OCI-LY7 (cell line): ENCODE data around the gene CRYGN. TPM values are rescaled to one million over a fixed set of nuclear protein-coding genes. Genes with fewer than 3 reads are reported as not detected.

Experiments used
- BruUV-seq: library from RNA; stranded (reverse); fragments of 400-500 nt; replicated peaks from 2 replicates; lab custom pipeline; 2021; lab: Mats Ljungman, UMichigan
- CTCF ChIA-PET: fragments of 300-600 bp; sonication (Branson Sonifier 250); formaldehyde crosslinking; loops from one replicate; lab custom pipeline; 2022; ENCODE audit warnings: antibody characterized with exemption; ENCODE audit not compliant: unreplicated experiment; lab: Charles Lee
- POLR2A ChIA-PET: fragments of 300-600 bp; sonication (Branson Sonifier 250); formaldehyde crosslinking; loops from one replicate; lab custom pipeline; 2022; ENCODE audit warnings: antibody characterized with exemption; lab: Charles Lee
- DNase-seq: peaks from one replicate; pipeline ENCODE4 v3.0.0-alpha.2; 2015; ENCODE audit warnings: low spot score
- H2AFZ ChIP-seq: fragments of 200-600 bp; sonication (generic), shearing (Covaris generic); 2 replicates; pipeline ENCODE4 v1.6.1; 2014; ENCODE audit warnings: mild to moderate bottlenecking, antibody characterized with exemption, low read length, moderate library complexity
- H3K27ac ChIP-seq: fragments of 200-600 bp; sonication (generic); 2 replicates; pipeline ENCODE4 v1.5.1; 2014; ENCODE audit warnings: mixed run types, low read depth, mild to moderate bottlenecking, moderate library complexity, low read length, inconsistent platforms; ENCODE audit not compliant: poor library complexity, severe bottlenecking
- H3K36me3 ChIP-seq: fragments of 200-600 bp; sonication (generic); 2 replicates; pipeline ENCODE4 v1.6.1; 2014; ENCODE audit warnings: mild to moderate bottlenecking, antibody characterized with exemption, low read length, moderate library complexity, mixed read lengths; ENCODE audit not compliant: insufficient read depth
- H3K4me1 ChIP-seq: fragments of 200-600 bp; sonication (generic); 2 replicates; pipeline ENCODE4 v1.5.1; 2014; ENCODE audit warnings: mild to moderate bottlenecking, low read length; ENCODE audit not compliant: insufficient read depth, poor library complexity, severe bottlenecking
- H3K4me2 ChIP-seq: fragments of 200-600 bp; sonication (generic); 2 replicates; pipeline ENCODE4 v1.6.1; 2014; ENCODE audit warnings: mild to moderate bottlenecking, low read length
- H3K4me3 ChIP-seq: fragments of 200-600 bp; sonication (generic); 2 replicates; pipeline ENCODE4 v1.5.1; 2014; ENCODE audit warnings: mild to moderate bottlenecking, low read depth, low read length; ENCODE audit not compliant: poor library complexity, severe bottlenecking
- H3K79me2 ChIP-seq: fragments of 200-600 bp; sonication (generic); 2 replicates; pipeline ENCODE4 v1.6.1; 2016; ENCODE audit warnings: low read depth, mild to moderate bottlenecking, low read length, moderate library complexity, mixed read lengths; ENCODE audit not compliant: insufficient read depth
- H3K9me2 ChIP-seq: fragments of 200-600 bp; sonication (generic); 2 replicates; pipeline ENCODE4 v1.6.1; 2016; ENCODE audit warnings: mild to moderate bottlenecking, low read length, mixed read lengths; ENCODE audit not compliant: insufficient read depth
- H3K9me3 ChIP-seq: fragments of 200-600 bp; sonication (generic); 2 replicates; pipeline ENCODE4 v1.6.1; 2014; ENCODE audit warnings: mild to moderate bottlenecking, mixed run types, low read length, mixed read lengths
- H4K20me1 ChIP-seq: fragments of 200-600 bp; sonication (generic); 2 replicates; pipeline ENCODE4 v1.6.1; 2014; ENCODE audit warnings: mild to moderate bottlenecking, antibody characterized with exemption, low read length, moderate library complexity, mixed read lengths; ENCODE audit not compliant: insufficient read depth
- EZH2phosphoT487 ChIP-seq: fragments of 200-600 bp; sonication (generic); IDR thresholded peaks from 2 replicates; pipeline ENCODE4 v1.6.1; 2018; ENCODE audit warnings: low read depth, borderline replicate concordance, mild to moderate bottlenecking, mixed run types, antibody characterized with exemption, low read length, moderate library complexity, mixed read lengths
- intact Hi-C: fragments of 100-400 bp; cut with micrococcal nuclease; formaldehyde crosslinking; loops from one replicate; pipeline ENCODE4 v1.10.0; 2022; ENCODE audit not compliant: unreplicated experiment
- total RNA-seq, 2 experiments: library from RNA; depleted of rRNA in 1 of 2; stranded (reverse); fragments of >200 nt in 1 of 2; shearing (Covaris generic) in 1 of 2; gene quantifications; 2 replicates each; pipeline ENCODE4 v1.2.3, GENCODE V29; 2014 to 2022
- TF ChIP-seq, protein P1 (sequence below): fragments of 200-600 bp; sonication (generic); conservative IDR thresholded peaks from 2 replicates; pipeline ENCODE4 v1.5.1; 2014; ENCODE audit warnings: mild to moderate bottlenecking, antibody characterized with exemption, low read length, moderate library complexity, mixed read lengths

Gene CRYGN
- total RNA-seq, 2 experiments from 2014 or later: 0.09 TPM; not detected in 1

GRCh38 chr7:151425670-151426440 lies 14.1 kb downstream of the CRYGN start:
- Histone ChIP-seq H3K36me3 (no peaks in the 10 kb centered on the region), H2AFZ (no peak overlapping the region), H3K27ac (no peak overlapping the region), H3K4me2 (no peak overlapping the region), H3K79me2 (no peaks in the 10 kb centered on the region), H4K20me1 (no peaks in the 10 kb centered on the region), H3K4me3 (no peak overlapping the region), H3K9me3 (no peaks in the 10 kb centered on the region), H3K4me1 (peaks cover 7% of the 10 kb centered on the region), H3K9me2 (no peaks in the 10 kb centered on the region)
- DNase-seq: no peak
- TF ChIP-seq EZH2phosphoT487: no peak
- TF ChIP-seq, protein P1, sequence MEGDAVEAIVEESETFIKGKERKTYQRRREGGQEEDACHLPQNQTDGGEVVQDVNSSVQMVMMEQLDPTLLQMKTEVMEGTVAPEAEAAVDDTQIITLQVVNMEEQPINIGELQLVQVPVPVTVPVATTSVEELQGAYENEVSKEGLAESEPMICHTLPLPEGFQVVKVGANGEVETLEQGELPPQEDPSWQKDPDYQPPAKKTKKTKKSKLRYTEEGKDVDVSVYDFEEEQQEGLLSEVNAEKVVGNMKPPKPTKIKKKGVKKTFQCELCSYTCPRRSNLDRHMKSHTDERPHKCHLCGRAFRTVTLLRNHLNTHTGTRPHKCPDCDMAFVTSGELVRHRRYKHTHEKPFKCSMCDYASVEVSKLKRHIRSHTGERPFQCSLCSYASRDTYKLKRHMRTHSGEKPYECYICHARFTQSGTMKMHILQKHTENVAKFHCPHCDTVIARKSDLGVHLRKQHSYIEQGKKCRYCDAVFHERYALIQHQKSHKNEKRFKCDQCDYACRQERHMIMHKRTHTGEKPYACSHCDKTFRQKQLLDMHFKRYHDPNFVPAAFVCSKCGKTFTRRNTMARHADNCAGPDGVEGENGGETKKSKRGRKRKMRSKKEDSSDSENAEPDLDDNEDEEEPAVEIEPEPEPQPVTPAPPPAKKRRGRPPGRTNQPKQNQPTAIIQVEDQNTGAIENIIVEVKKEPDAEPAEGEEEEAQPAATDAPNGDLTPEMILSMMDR: no peak
- CTCF ChIA-PET: interaction anchor here (0.6 kb wide), 1 partner anchor 551 kb away, joined by 3 read pairs; no protein-coding TSS in a partner anchor
- POLR2A ChIA-PET: interaction anchor here (0.6 kb wide), 1 partner anchor 594 kb away, joined by 4 read pairs; no protein-coding TSS in a partner anchor
- no TSS peak for BruUV-seq
- intact Hi-C loops: no loop called here

DNA sequence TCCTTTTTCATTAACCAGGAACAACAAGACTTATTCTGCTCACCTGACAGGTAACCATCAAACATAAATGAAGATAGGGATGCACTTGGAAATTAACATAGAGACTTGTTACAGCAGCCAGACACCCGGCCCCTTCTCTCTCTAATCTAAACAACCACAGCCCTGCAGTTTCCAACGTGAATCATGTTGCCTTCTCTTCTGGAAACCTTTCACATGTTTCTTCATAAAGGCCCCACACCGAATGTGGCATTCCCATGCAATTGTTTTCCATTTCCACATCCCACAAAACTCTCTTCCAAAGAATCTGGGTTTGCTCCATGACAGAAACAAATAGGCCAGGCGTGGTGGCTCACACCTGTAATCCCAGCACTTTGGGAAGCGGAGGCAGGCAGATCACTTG lies 15.1 kb downstream of the CRYGN start:
- intact Hi-C loops: no loop called here
- no peak for DNase-seq
- Histone ChIP-seq H3K79me2 (no peaks in the 10 kb centered on the region), H3K9me2 (no peaks in the 10 kb centered on the region), H3K9me3 (no peaks in the 10 kb centered on the region), H3K4me3 (no peak overlapping the region), H3K36me3 (no peaks in the 10 kb centered on the region), H3K4me2 (no peak overlapping the region), H3K27ac (no peak overlapping the region), H4K20me1 (no peaks in the 10 kb centered on the region), H2AFZ (no peak overlapping the region), H3K4me1 (peaks cover 3% of the 10 kb centered on the region)
- ChIA-PET CTCF (no interaction called here), POLR2A (no interaction called here)
- TF ChIP-seq, protein P1: no peak
- no peak for TF ChIP-seq EZH2phosphoT487
- no TSS peak for BruUV-seq

GRCh38 chr7:151423936-151424335 lies 16.0 kb downstream of the CRYGN start:
- TF ChIP-seq, protein P1: no peak
- TF ChIP-seq EZH2phosphoT487: no peak
- intact Hi-C loops: no loop called here
- H3K36me3 ChIP-seq: no peaks in the 10 kb centered on the region
- no peak overlapping the region for H3K4me3 ChIP-seq
- no peaks in the 10 kb centered on the region for H3K4me1 ChIP-seq
- no peak for DNase-seq
- no peak overlapping the region for H3K27ac ChIP-seq
- H4K20me1 ChIP-seq: no peaks in the 10 kb centered on the region
- CTCF ChIA-PET: no interaction called here
- H3K9me2 ChIP-seq: no peaks in the 10 kb centered on the region
- no peak overlapping the region for H2AFZ ChIP-seq
- BruUV-seq: no TSS peak
- POLR2A ChIA-PET: interaction anchor here (0.8 kb wide), 1 partner anchor 13 kb away, joined by 3 read pairs; no protein-coding TSS in a partner anchor
- no peak overlapping the region for H3K4me2 ChIP-seq
- no peaks in the 10 kb centered on the region for H3K79me2 ChIP-seq
- no peaks in the 10 kb centered on the region for H3K9me3 ChIP-seq
